ENCODE measurements around the gene ADI1.
"Not testable (repeated sequence)": the region's sequence is repeated elsewhere in the genome, so short reads cannot be mapped to it uniquely, and the experiment has no call there.

ADI1 gene

GRCh38 chr2:3493615-3494007, 25.7 kb downstream of the ADI1 start:
- DNase-seq (ENCODE audit: low read depth): no peak

GRCh38 chr2:3492951-3493614, 26.2 kb downstream of the ADI1 start:
- DNase-seq (ENCODE audit: low read depth): peak; percentile 49

- DNase-seq (ENCODE audit: low read depth): not testable (repeated sequence)
Observed at GRCh38 chr2:3492475-3492787, 26.9 kb downstream of the ADI1 start.

DNA sequence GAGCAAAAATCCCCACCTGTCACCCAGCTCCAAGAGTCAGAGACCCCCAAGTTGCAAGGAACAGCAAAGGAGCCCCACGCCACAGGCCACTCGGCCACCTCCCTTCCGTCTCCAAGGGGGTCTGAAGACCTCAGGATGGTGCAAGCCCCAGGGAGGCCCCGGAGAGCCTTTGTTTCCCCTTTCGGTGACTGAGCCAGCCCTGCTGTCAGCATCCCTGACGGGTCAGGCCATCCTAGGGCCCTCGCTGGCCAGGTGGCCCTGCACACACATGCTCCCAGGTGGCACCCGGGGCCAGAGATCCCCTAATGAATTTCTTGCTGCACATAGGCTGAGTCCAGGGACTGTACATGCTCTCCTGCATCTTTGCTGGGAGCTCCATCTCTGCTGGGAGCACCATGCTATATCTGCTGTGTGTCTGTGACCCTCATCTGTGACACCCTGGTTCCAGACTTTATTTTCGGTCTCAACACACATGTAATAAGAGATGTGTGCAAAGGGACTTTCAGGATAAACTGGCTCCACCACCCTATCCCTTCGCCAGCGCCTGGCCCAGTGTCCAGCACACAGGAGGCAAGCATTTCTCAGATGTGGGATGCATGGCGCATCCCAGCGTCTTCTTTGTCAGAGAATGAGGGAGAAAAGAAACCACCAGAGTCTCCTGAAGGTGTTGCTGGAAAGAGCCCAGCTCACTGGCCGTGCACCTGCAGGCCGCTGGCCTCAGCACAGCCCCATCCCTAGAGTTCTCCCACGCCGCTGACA, 27.4 kb downstream of the ADI1 start:
- DNase-seq (ENCODE audit: low read depth): no peak

DNA sequence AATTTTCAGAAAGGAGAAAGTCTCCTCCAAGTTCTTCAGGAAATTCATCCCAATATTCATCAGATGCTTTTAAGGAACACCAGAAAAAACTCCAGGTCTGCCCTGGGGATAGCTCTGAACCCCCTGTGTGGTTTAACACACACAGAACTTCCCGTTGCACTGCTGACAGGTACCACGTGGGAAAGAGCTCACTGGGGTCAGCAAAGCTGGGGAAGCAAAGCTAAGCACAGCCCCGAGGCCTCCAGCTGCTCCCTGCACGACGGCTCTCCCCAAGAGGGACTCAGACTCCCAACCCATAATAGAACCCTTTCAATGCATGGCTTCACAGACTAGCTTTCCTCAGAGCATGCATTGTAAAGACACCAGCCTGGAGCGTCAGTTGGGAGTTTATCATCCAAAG, 28.0 kb downstream of the ADI1 start:
- no peak for DNase-seq (ENCODE audit: low read depth)

DNA sequence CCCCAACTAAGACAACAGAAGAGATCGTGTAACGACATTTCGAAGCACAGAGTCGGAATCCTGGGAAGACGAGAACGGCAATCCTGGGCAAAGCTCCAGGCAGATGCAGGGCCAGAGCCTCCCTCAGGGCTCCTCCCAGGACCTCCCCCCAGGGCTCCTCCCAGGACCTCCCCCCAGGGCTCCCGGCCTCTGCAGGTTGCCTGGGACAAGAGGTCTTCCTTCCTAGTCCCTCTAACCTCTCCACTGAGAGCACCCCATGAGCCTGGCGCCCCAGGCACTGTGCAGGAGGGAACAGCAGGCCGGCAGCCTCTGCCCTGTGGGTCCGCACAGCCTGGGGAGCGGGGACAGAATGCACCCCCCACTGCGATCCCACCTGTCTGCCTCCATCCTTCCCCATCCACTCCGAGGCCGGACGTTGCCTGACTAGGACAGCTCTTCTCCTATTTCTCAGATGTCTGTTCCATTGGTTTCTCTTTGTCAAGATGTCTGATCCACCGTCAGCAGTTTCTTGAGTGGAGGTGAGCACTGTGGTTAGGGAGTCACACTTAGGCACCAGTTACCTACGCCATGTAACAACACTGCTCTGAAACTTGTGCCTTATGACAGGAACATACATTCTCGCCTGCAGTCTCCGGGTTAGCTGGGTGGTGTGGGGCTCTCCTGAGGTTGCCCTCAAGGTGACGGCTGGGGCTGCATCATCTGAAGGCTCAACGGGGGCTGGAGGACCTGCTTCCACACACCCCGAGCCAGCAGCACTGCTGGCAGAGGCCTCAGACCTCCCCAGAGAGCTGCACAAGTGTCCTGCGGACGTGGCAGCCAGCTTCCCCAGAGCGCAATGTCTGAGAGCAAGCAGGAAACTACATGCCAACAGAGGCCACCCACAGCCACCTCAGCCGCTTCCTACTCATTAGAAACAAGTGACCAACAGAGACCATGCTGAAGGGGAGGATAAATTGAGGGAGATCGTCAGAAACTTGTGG, 28.9 kb downstream of the ADI1 start:
- DNase-seq (ENCODE audit: low read depth): no peak

GRCh38 chr2:3489764-3490115, 29.6 kb downstream of the ADI1 start:
- DNase-seq (ENCODE audit: low read depth): no peak

GRCh38 chr2:3488855-3489763, 30.2 kb downstream of the ADI1 start:
- DNase-seq (ENCODE audit: low read depth): no peak

DNA sequence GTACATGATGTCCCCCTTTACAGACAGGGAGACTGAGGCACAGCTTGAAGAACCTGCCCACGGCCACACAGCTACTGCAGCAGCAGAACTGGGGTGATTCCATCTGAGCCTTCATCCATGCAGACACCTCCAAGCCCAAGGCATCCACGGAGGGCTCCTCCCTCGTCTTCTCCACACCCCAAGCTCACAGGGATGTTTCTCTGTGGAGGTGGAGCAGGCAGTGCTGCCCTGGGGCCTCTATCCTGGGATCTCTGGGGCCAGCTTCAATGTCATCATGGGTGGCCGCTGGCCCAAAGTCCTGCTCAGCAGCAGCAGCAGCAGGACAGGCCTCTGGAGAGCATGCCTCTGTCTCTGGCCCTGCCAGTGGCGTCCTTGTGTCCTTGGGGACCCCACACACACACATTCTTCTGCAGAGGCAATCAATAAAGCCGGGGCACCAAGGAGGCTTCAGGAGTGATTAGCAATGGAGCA, 31.2 kb downstream of the ADI1 start:
- no peak for DNase-seq (ENCODE audit: low read depth)

- DNase-seq (ENCODE audit: low read depth): no peak
Observed at GRCh38 chr2:3487432-3487831, 31.9 kb downstream of the ADI1 start.

DNA sequence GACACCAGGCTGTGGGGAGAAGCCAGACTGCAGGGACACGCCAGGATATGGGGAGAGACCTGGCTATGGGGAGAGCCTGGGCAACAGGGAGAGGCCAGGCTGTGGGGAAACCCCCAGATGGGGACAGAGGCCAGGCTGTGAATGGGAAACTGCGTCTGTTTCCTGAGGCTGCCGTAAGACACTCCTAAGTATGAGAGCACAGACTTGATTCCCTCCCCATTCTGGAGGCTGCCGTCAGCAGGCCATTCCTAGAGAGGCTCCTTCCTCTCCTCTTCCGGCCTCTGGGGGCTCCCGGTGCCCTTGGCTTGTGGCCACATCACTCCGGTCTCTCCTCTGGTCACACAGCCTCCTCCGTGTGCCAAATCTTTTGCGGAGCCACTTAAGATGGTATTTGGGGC, 32.3 kb downstream of the ADI1 start:
- no peak for DNase-seq (ENCODE audit: low read depth)

- DNase-seq (ENCODE audit: low read depth): no peak
Observed at GRCh38 chr2:3486047-3487027, 33.0 kb downstream of the ADI1 start.

- no peak for DNase-seq (ENCODE audit: low read depth)
Observed at GRCh38 chr2:3485166-3485565, 34.2 kb downstream of the ADI1 start.

DNA sequence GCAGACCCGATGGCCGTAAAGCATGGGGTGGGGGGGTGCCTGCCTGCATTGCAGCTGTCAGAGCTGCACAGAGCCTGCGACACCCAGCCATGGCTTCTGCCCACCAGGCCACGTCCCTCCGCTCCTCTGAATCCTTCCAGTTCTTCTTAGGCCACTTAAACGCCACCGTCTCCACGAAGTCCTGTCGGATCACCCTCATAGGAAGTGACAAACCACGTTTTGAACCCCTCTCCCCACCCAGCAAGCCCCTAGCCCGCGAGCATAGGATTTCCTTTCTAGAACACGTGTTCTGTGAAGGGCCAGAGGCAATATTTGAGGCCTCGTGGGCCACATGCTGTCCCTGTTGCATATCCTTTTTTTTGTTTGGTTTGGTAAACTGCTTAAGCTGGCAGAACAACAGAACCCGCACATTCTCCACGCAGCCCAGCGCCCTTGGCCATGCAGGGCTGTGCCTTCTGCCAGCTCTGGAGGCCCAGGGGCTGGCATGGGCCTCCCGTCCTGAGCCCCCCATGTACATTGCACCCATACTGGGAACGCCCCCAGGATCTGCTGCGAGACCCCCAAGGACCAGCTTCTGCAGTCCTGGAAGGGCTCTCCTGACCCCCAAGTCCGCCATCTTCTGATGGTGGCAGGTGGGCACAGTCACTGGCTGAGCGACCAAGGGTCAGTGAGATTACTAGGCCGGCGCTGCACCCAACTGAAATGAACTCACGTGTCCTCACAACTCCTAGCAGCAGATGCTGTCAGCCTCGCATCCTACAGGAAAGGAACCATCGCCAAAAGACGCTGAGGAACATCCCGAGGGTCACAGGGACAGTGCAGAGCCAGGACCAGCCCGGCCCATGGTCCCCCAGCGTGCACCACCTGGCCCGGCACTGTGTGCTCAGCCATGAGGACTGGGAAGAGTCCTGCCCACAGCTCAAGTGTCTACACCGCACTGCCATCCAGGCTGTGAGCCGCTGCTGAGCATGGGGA, 35.1 kb downstream of the ADI1 start:
- DNase-seq (ENCODE audit: low read depth): no peak

DNA sequence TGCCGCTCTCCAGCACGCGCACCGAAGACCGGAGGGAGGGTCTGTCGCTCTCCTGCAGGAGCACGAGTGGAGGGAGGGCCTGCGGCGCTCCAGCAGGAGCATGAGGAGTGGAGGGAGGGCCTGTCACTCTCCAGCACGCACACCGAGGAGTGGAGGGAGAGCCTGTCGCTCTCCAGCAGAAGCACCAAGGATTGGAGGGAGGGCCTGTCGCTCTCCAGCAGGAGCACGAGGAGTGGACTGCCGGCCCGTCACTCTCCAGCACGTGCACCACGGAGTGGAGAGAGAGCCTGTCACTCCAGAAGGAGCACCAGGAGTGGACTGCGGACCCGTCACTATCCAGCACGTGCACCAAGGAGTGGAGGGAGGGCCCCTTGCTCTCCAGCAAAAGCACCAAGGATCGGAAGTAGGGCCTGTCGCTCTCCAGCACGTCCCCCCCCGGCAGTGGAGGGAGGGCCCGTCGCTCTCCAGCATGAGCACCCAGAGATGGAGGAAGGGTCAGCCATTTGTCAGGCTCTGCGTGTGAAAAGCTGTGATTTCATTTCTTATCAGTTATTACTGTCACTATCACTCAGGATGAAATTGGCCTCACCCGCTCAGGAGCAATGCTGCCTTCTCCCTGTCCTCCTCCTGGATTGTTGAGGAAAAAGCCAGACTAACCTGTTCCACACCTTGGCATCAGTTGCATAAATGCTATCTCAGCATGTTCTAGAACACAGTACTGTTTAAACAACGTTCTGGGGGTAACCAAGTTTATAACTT, 35.9 kb downstream of the ADI1 start:
- DNase-seq (ENCODE audit: low read depth): no peak

DNA sequence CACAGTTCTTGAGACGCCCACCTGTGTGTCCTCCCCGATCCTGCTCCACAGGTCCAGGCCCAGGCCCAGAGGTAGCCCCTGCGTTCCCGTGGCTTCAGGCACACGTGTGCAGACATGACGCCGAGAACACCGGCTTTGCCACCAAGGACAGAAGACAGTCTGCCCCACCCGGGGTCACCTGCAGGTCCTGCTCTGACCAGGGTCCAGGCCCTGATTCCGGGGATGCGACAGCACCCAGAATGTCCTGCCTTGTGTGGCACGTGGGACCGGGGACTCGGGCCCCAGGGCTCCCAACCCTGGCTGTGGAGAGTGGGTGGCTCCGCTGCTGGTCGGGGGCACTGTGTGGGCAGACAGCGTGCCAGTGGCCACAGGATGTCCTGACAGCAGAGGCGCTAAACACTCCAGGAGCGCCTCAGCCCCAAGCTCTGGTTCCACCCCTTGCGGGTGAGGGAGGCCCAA, 36.9 kb downstream of the ADI1 start:
- no peak for DNase-seq (ENCODE audit: low read depth)

GRCh38 chr2:3481736-3482362, 37.5 kb downstream of the ADI1 start:
- no peak for DNase-seq (ENCODE audit: low read depth)

- DNase-seq (ENCODE audit: low read depth): no peak
Observed at GRCh38 chr2:3481011-3481400, 38.3 kb downstream of the ADI1 start.
